ENCODE measurements around the gene TBXA2R.

The TBXA2R gene

GRCh38 chr19:3638208-3639193 lies 31.8 kb upstream of the TBXA2R start:
- no peak overlapping the region for H3K27ac ChIP-seq
- TF ChIP-seq ZFX (IDR thresholded peaks at IDR 0.05; ENCODE audit: borderline replicate concordance) (no peak), CTCF (IDR thresholded peaks at IDR 0.05) (no peak)

GRCh38 chr19:3637621-3638020 lies 30.9 kb upstream of the TBXA2R start:
- H3K27ac ChIP-seq, result no peak overlapping the region

GRCh38 chr19:3636962-3637361 lies 30.3 kb upstream of the TBXA2R start:
- TF ChIP-seq ZFX (IDR thresholded peaks at IDR 0.05; ENCODE audit: borderline replicate concordance) (no peak), CTCF (IDR thresholded peaks at IDR 0.05) (no peak)
- H3K27ac ChIP-seq, result no peak overlapping the region

More at GRCh38 chr19:3637621-3638020, 30.9 kb upstream of the TBXA2R start:
- no peak for TF ChIP-seq ZFX (IDR thresholded peaks at IDR 0.05; ENCODE audit: borderline replicate concordance)
- no peak for TF ChIP-seq CTCF (IDR thresholded peaks at IDR 0.05)

- no peak overlapping the region for H3K27ac ChIP-seq
- no peak for TF ChIP-seq CTCF (IDR thresholded peaks at IDR 0.05)
Observed at GRCh38 chr19:3636506-3636905, 29.8 kb upstream of the TBXA2R start.

GRCh38 chr19:3634496-3635045 lies 27.9 kb upstream of the TBXA2R start:
- H3K27ac ChIP-seq, result no peak overlapping the region
- TF ChIP-seq ZFX (IDR thresholded peaks at IDR 0.05; ENCODE audit: borderline replicate concordance), result no peak

- no peak for TF ChIP-seq CTCF (IDR thresholded peaks at IDR 0.05)
- no peak for TF ChIP-seq ZFX (IDR thresholded peaks at IDR 0.05; ENCODE audit: borderline replicate concordance)
- no peak overlapping the region for H3K27ac ChIP-seq
Observed at GRCh38 chr19:3633559-3633988, 26.9 kb upstream of the TBXA2R start.

GRCh38 chr19:3632739-3633558 lies 26.3 kb upstream of the TBXA2R start:
- H3K27ac ChIP-seq, result no peak overlapping the region
- TF ChIP-seq ZFX (IDR thresholded peaks at IDR 0.05; ENCODE audit: borderline replicate concordance), result no peak
- no peak for TF ChIP-seq CTCF (IDR thresholded peaks at IDR 0.05)

Data from 22Rv1 (cell line).